Stomach (tissue), 9 donors: ENCODE measurements around the gene HMHB1. TPM values are rescaled to one million over a fixed set of nuclear protein-coding genes. Genes with fewer than 3 reads are reported as not detected.

Experiments
- DNase-seq, 2 donors: peaks; one replicate each; pipeline versions ENCODE4 v3.0.0 to v3.0.0-alpha.2; 2013 to 2019
- H3K27ac ChIP-seq, 5 donors: fragments of 200-600 bp in 4 of 5; sonication (generic) in 4 of 5; one replicate each; pipeline ENCODE4 v1.5.1; 2013 to 2019; ENCODE audit warnings: mild to moderate bottlenecking in 1 of 5, moderate library complexity in 1 of 5
- H3K27me3 ChIP-seq, 3 donors: fragments of 200-600 bp; sonication (generic); one replicate each; pipeline ENCODE4 v1.5.1; 2017 to 2019; ENCODE audit warnings: mixed run types in 1 of 3
- H3K36me3 ChIP-seq, 4 donors: fragments of 200-600 bp; sonication (generic); 1 replicate in 3 of 4; 2 replicates in 1 of 4; pipeline ENCODE4 v1.5.1; 2016 to 2019
- H3K4me1 ChIP-seq, 4 donors: fragments of 200-600 bp; sonication (generic); one replicate each; pipeline ENCODE4 v1.5.1; 2016 to 2019
- H3K4me3 ChIP-seq, 4 donors: fragments of 200-600 bp; sonication (generic) in 3 of 4; one replicate each; pipeline ENCODE4 v1.5.1; 2016 to 2019; ENCODE audit warnings: mild to moderate bottlenecking in 1 of 4
- H3K9me3 ChIP-seq, 4 donors: fragments of 200-600 bp; sonication (generic); one replicate each; pipeline ENCODE4 v1.5.1; 2016 to 2019
- CTCF ChIP-seq, 7 experiments: fragments of 450-650 bp in 4 of 7; fragments of 200-600 bp in 3 of 7; sonication (generic) in 3 of 7; IDR thresholded peaks; one replicate each; pipeline ENCODE4 v1.5.1; 2016 to 2019; ENCODE audit warnings: antibody characterized with exemption in 7 of 7, control low read depth in 2 of 7, mild to moderate bottlenecking in 1 of 7
- EP300 ChIP-seq: sonication (generic); formaldehyde crosslinking; IDR thresholded peaks from one replicate; pipeline ENCODE4 v1.6.1; 2017; ENCODE audit warnings: antibody characterized with exemption
- POLR2A ChIP-seq, 4 donors: fragments of 450-650 bp; IDR thresholded peaks; one replicate each; pipeline ENCODE4 v1.6.1; 2016; ENCODE audit warnings: antibody characterized with exemption in 4 of 4, control low read depth in 2 of 4, mild to moderate bottlenecking in 1 of 4, moderate library complexity in 1 of 4
- POLR2AphosphoS5 ChIP-seq, 3 donors: sonication (generic); formaldehyde crosslinking; IDR thresholded peaks; one replicate each; pipeline ENCODE4 v1.6.1; 2016; ENCODE audit warnings: antibody characterized with exemption in 3 of 3
- WGBS, 5 donors: extraction: QIAGEN DNeasy Blood & Tissue Kit in 3 of 5; methylation state at CpG; one replicate each; pipeline versions ENCODE4 v1.1.5 to v1.1.7; 2013 to 2018; 5-methylcytosine and 5-hydroxymethylcytosine counted together
- intact Hi-C: fragments of 100-400 bp; cut with DNase I; formaldehyde crosslinking; loops from one replicate; pipeline ENCODE4 v1.15.1; 2023; ENCODE audit warnings: low total_unique reads
- polyA plus RNA-seq, 3 donors: library from polyadenylated mRNA; stranded (reverse); fragments of 200-250 nt; gene quantifications; one replicate each; pipeline ENCODE4 v1.2.3, GENCODE V29; 2013
- total RNA-seq, 5 donors: library from RNA; depleted of rRNA; stranded (reverse); fragments of >200 nt; gene quantifications; one replicate each; pipeline versions ENCODE4 v1.1.0 to v1.2.3, GENCODE V29; 2014 to 2016
- donor health status: healthy with polysubstance abuse.
- donor health status: Bipolar disorder and iron deficiency.
- donor health status: healthy.

Gene HMHB1
- total and polyA plus RNA-seq, 8 donors: not detected

- Histone ChIP-seq H3K4me1 (peaks cover 0 to 4% (median 0%) of the 10 kb centered on the region in 4 donors), H3K27ac (no peak overlapping the region), H3K27me3 (no peaks in the 10 kb centered on the region), H3K36me3 (no peaks in the 10 kb centered on the region), H3K9me3 (no peaks in the 10 kb centered on the region), H3K4me3 (no peak overlapping the region)
- intact Hi-C loops: no loop called here
- 79 to 95% (median 82%) methylated on average over 2 of the region's 2 CpGs for WGBS, 5 donors
- TF ChIP-seq EP300 (no peak), POLR2A (IDR thresholded peaks at IDR 0.05) (no peak), POLR2AphosphoS5 (IDR thresholded peaks at IDR 0.05) (no peak), CTCF (IDR thresholded peaks at IDR 0.05) (no peak)
- DNase-seq: no peak
These were observed 18.7 kb upstream of the HMHB1 start for GRCh38 chr5:143793249-143793648.

GRCh38 chr5:143796125-143796524 is 15.8 kb upstream of the HMHB1 start:
- intact Hi-C loops: no loop called here
- TF ChIP-seq POLR2A (IDR thresholded peaks at IDR 0.05) (no peak), EP300 (no peak), CTCF (IDR thresholded peaks at IDR 0.05) (no peak), POLR2AphosphoS5 (IDR thresholded peaks at IDR 0.05) (no peak)
- DNase-seq: no peak
- Histone ChIP-seq H3K27me3 (no peaks in the 10 kb centered on the region), H3K27ac (no peak overlapping the region), H3K4me3 (no peak overlapping the region), H3K36me3 (no peaks in the 10 kb centered on the region), H3K4me1 (peaks cover 0 to 4% (median 0%) of the 10 kb centered on the region in 4 donors), H3K9me3 (no peaks in the 10 kb centered on the region)
- 63 to 83% (median 72%) methylated on average over 4 of the region's 4 CpGs for WGBS, 5 donors

GRCh38 chr5:143796753-143797152 is 15.2 kb upstream of the HMHB1 start:
- no peak for DNase-seq
- intact Hi-C loops: no loop called here
- H3K27me3 ChIP-seq: no peaks in the 10 kb centered on the region
- H3K9me3 ChIP-seq: no peaks in the 10 kb centered on the region
- H3K4me3 ChIP-seq: no peak overlapping the region
- no peak for TF ChIP-seq EP300
- TF ChIP-seq POLR2A (IDR thresholded peaks at IDR 0.05): no peak
- no peak for TF ChIP-seq POLR2AphosphoS5 (IDR thresholded peaks at IDR 0.05)
- no peak for TF ChIP-seq CTCF (IDR thresholded peaks at IDR 0.05)
- H3K4me1 ChIP-seq: peaks cover 0 to 4% (median 0%) of the 10 kb centered on the region in 4 donors
- WGBS, 5 donors: 87 to 96% (median 91%) methylated on average over 5 of the region's 5 CpGs
- no peak overlapping the region for H3K27ac ChIP-seq
- H3K36me3 ChIP-seq: no peaks in the 10 kb centered on the region

GRCh38 chr5:143800715-143801114 is 11.2 kb upstream of the HMHB1 start:
- no peak overlapping the region for H3K27ac ChIP-seq
- H3K27me3 ChIP-seq: no peaks in the 10 kb centered on the region
- H3K9me3 ChIP-seq: no peaks in the 10 kb centered on the region
- no peak for TF ChIP-seq POLR2A (IDR thresholded peaks at IDR 0.05)
- TF ChIP-seq EP300: no peak
- no peak for TF ChIP-seq POLR2AphosphoS5 (IDR thresholded peaks at IDR 0.05)
- no peak for TF ChIP-seq CTCF (IDR thresholded peaks at IDR 0.05)
- intact Hi-C loops: no loop called here
- DNase-seq: no peak
- H3K4me3 ChIP-seq: no peak overlapping the region
- no peaks in the 10 kb centered on the region for H3K36me3 ChIP-seq
- WGBS, 5 donors: 74 to 82% (median 75%) methylated on average over 2 of the region's 2 CpGs
- no peaks in the 10 kb centered on the region for H3K4me1 ChIP-seq
